H1 (cell line): ENCODE data around the gene SAMD7. TPM values are rescaled to one million over a fixed set of nuclear protein-coding genes. Genes with fewer than 3 reads are reported as not detected.

Experiments used
- TCF12 ChIP-seq: IDR thresholded peaks from 2 replicates; pipeline ENCODE4 v1.6.1; 2011; ENCODE audit warnings: low read depth, mild to moderate bottlenecking, low read length
- polyA plus RNA-seq, 7 experiments: library from polyadenylated mRNA; depleted of rRNA in 3 of 7; stranded (reverse) in 5 of 7; unstranded in 2 of 7; fragments of >200 nt in 5 of 7; fragments of 200-250 nt in 2 of 7; gene quantifications; 1 replicate in 5 of 7; 2 replicates in 1 of 7; 4 replicates in 1 of 7; pipeline versions ENCODE4 v1.2.1 to v1.2.3, GENCODE V29; 2011 to 2013; ENCODE audit warnings: missing spikeins in 2 of 7, mixed read lengths in 2 of 7
- total RNA-seq: library from RNA; stranded (reverse); fragmentation: NEBNext Ultra II Directional; extraction: Animal tissue kit (Norgen Biotek cat#: 25700); gene quantifications from 2 replicates; pipeline ENCODE4 v1.2.1, GENCODE V29; 2021

The SAMD7 gene
- total and polyA plus RNA-seq, 2 of the 8 experiments (the other 6 are each of a cell fraction or from before 2014, with no cell fraction given), result not detected

GRCh38 chr3:169954142-169954756 lies 42.9 kb downstream of the SAMD7 start (continued):
- no peak for TF ChIP-seq TCF12
